ENCODE results near the gene GALNT10.

The GALNT10 gene

GRCh38 chr5:154449786-154450185 lies 259.3 kb downstream of the GALNT10 start:
- DNase-seq = no peak

DNA sequence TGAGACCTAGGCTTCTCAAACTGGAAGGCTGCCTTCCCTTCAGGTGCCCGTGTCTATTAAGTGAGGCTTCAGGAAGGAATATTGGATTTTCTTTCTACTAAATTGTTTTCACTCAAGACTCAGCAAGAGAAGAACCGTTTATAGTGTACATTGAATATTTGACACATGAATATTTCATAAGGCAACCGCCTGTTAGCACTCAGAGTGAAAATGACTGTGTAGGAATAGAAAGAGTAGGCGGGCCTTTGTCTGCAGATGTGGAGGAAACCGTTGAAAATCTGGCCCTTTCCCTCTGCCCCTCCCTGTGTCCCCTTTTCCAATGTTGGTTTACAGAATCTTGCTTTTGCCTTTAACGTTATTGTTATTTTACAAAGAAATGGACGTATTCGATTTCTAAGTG lies 261.4 kb downstream of the GALNT10 start:
- DNase-seq = no peak

DNA sequence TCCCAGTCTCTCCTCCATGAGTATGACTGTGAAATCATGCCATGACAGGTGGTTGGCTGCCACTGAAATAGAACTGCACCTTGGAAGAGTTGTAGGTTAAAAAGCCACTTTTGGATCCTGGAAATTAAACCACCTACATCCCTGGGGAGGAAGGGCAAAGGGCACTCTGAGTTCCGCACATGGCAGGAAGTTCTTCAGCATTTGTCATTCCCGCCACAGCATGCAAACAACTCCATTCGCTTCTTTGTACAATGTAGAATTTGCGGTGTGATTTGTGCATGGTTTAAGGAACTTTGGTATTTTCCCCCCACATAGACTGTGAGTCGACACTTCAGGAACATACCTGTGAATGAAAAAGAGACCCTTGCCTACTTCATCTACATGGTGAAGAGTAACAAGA lies 265.1 kb downstream of the GALNT10 start:
- DNase-seq = no peak

- DNase-seq = no peak
Measured at GRCh38 chr5:154456540-154456939, 266.0 kb downstream of the GALNT10 start.

GRCh38 chr5:154459015-154459414 lies 268.5 kb downstream of the GALNT10 start:
- no peak for DNase-seq

- no peak for DNase-seq
Measured at GRCh38 chr5:154460172-154460571, 269.6 kb downstream of the GALNT10 start.

DNA sequence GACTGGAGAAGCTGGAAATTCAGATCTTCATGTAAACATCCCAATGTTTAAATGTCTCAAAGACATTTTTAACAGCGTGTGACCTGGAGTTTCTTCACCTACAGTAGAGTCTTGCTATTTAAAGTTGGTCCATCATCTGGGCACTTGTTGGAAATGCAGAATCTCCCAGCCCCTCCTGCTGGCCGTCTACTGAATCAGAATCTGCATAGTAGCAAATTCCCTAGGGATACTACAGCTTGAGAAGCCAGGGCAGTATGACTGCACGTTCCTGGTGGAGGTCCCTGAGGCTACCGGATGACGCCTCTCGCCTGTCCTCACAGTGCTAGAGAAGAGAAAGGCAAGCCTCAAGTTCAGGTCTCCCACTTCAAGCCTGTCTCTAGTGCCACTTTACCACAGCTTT lies 271.0 kb downstream of the GALNT10 start:
- no peak for DNase-seq

- no peak for DNase-seq
Measured at GRCh38 chr5:154464438-154464837, 273.9 kb downstream of the GALNT10 start.

DNA sequence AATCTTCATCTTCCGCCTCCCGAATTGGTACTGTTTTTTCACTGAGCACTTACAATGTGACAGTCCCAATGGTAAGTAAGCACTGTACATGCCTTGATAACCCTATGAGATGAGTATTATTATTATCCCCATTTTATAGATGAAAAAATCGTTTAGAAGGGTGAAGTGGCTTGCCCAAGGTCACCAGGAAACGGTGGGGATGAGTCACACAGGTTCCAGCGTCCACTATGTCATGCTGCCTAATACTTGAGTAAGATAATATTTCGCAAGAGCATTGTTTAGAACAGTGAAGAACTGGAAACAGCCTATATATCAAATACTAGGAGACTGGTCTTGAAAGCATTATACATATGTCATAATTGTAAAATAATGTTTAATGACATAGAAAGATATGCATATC lies 274.6 kb downstream of the GALNT10 start:
- no peak for DNase-seq

DNA sequence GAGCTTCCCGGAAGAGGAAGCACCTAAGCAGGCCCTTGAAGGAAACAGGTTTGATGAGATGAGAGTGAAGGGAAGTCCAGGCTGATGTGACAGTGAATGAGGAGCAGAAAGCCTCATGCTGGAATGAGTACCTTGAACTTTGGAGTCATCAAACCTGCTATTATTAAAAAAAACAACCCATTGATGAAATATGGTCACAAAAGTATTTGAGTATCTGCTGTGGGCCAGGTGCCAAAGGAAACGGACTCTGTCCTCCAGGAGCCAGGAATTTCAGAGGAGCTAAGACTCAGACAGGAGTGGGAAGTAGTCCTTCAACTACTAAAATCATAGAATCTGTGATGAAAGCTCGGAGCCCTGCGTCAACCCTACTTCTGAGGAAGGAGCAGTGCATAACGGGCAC lies 275.6 kb downstream of the GALNT10 start:
- DNase-seq = no peak

- no peak for DNase-seq
Measured at GRCh38 chr5:154466671-154467070, 276.1 kb downstream of the GALNT10 start.

GRCh38 chr5:154467655-154468354 lies 277.3 kb downstream of the GALNT10 start:
- DNase-seq = peak; percentile 81

DNA sequence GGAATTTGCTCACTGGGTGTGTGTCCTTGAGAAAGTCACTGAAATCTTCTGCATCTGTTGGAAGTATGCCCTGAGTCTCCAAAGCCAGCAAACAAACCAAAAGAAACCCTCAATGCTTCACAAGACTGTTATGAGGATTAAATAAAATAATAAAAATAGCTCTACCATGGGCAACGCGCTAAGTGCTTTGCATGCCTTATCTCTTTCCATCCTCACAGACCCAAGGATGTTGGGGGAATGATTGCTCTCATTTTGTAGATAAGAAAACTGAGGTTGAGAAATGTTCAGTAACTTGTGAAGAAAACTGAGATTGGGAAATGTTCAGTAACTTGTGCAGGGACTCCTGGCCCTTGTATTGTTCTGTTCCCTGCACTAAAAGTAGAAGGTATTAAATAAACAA lies 279.6 kb downstream of the GALNT10 start:
- no peak for DNase-seq

All from RPMI8226 (cell line).